Activated T-helper 1 cell treated with anti-CD3 and anti-CD28 coated beads, Interleukin-12 subunit alpha, Interleukin-12 subunit beta, Interleukin-2, Interleukin-4 antibody, amounts not matched to agents 30 ng/mL and 10 ng/mL and 1 ng/mL, durations not matched to agents 14 hours and 24 hours and 36 hours (primary cell): Measurements from ENCODE around the gene FAM200B. TPM values are rescaled to one million over a fixed set of nuclear protein-coding genes. Genes with fewer than 3 reads are reported as not detected.

Source experiments
- DNase-seq: peaks from one replicate; pipeline ENCODE4 v3.0.0; 2021; ENCODE audit warnings: low spot score
- H3K27ac Mint-ChIP-seq: one replicate; pipeline ENCODE4 v1.8.0; 2021; ENCODE audit warnings: mild to moderate bottlenecking, mixed read lengths
- H3K27me3 Mint-ChIP-seq: one replicate; pipeline ENCODE4 v1.8.0; 2022; ENCODE audit warnings: mild to moderate bottlenecking, moderate library complexity, mixed read lengths; ENCODE audit not compliant: insufficient read depth
- H3K36me3 Mint-ChIP-seq: one replicate; pipeline ENCODE4 v1.8.0; 2021; ENCODE audit warnings: low read depth, mixed read lengths
- H3K4me1 Mint-ChIP-seq: one replicate; pipeline ENCODE4 v1.8.0; 2021; ENCODE audit warnings: low read depth, mixed read lengths
- H3K4me3 Mint-ChIP-seq: one replicate; pipeline ENCODE4 v1.8.0; 2021; ENCODE audit warnings: mild to moderate bottlenecking, moderate library complexity, mixed read lengths
- H3K9me3 Mint-ChIP-seq: one replicate; pipeline ENCODE4 v1.8.0; 2021; ENCODE audit warnings: mixed read lengths
- intact Hi-C: fragments of 100-400 bp; cut with micrococcal nuclease; formaldehyde crosslinking; loops from one replicate; pipeline ENCODE4 v1.15.1; 2024
- total RNA-seq: library from RNA; stranded (reverse); gene quantifications from 2 replicates; pipeline ENCODE4 v1.2.3, GENCODE V29; 2022

Gene FAM200B
- total RNA-seq, 1 donor from 2014 or later: 6.6 TPM

- Mint-ChIP-seq H3K27me3 (peaks cover 1% of the 10 kb centered on the region), H3K36me3 (peaks cover 13% of the 10 kb centered on the region), H3K4me1 (no peaks in the 10 kb centered on the region), H3K27ac (no peak overlapping the region), H3K9me3 (no peaks in the 10 kb centered on the region), H3K4me3 (no peak overlapping the region)
- DNase-seq: no peak
- intact Hi-C loops: no loop called here
These were observed 8.6 kb downstream of the FAM200B start for GRCh38 chr4:15690020-15690809.

- Mint-ChIP-seq H3K4me1 (no peaks in the 10 kb centered on the region), H3K27me3 (peaks cover 1% of the 10 kb centered on the region), H3K36me3 (peaks cover 8% of the 10 kb centered on the region), H3K27ac (no peak overlapping the region), H3K9me3 (no peaks in the 10 kb centered on the region), H3K4me3 (no peak overlapping the region)
- no peak for DNase-seq
- intact Hi-C loops: no loop called here
These were observed 9.9 kb downstream of the FAM200B start for GRCh38 chr4:15691346-15692135.

- Mint-ChIP-seq H3K4me3 (no peak overlapping the region), H3K9me3 (no peaks in the 10 kb centered on the region), H3K27ac (no peak overlapping the region), H3K27me3 (peaks cover 1% of the 10 kb centered on the region), H3K36me3 (peaks cover 4% of the 10 kb centered on the region), H3K4me1 (peaks cover 6% of the 10 kb centered on the region)
- DNase-seq: no peak
- intact Hi-C loops: no loop called here
These were observed 11.0 kb downstream of the FAM200B start for GRCh38 chr4:15692602-15693001.

- H3K4me3 Mint-ChIP-seq: no peak overlapping the region
- no peak overlapping the region for H3K27ac Mint-ChIP-seq
- peaks cover 11% of the 10 kb centered on the region for H3K27me3 Mint-ChIP-seq
- no peaks in the 10 kb centered on the region for H3K36me3 Mint-ChIP-seq
- H3K4me1 Mint-ChIP-seq: peaks cover 6% of the 10 kb centered on the region
- no peak for DNase-seq
- no peaks in the 10 kb centered on the region for H3K9me3 Mint-ChIP-seq
- intact Hi-C loops: no loop called here
These were observed 12.8 kb downstream of the FAM200B start for GRCh38 chr4:15694431-15694830.

GRCh38 chr4:15695240-15695699, 13.6 kb downstream of the FAM200B start:
- no peak overlapping the region for H3K27ac Mint-ChIP-seq
- no peak overlapping the region for H3K4me3 Mint-ChIP-seq
- DNase-seq: no peak
- H3K36me3 Mint-ChIP-seq: no peaks in the 10 kb centered on the region
- intact Hi-C loops: no loop called here
- H3K9me3 Mint-ChIP-seq: no peaks in the 10 kb centered on the region
- peaks cover 17% of the 10 kb centered on the region for H3K27me3 Mint-ChIP-seq
- H3K4me1 Mint-ChIP-seq: peaks cover 6% of the 10 kb centered on the region

- intact Hi-C loops: no loop called here
- peaks cover 6% of the 10 kb centered on the region for H3K4me1 Mint-ChIP-seq
- H3K27ac Mint-ChIP-seq: no peak overlapping the region
- H3K9me3 Mint-ChIP-seq: no peaks in the 10 kb centered on the region
- no peak overlapping the region for H3K4me3 Mint-ChIP-seq
- H3K27me3 Mint-ChIP-seq: peaks cover 17% of the 10 kb centered on the region
- DNase-seq: no peak
- no peaks in the 10 kb centered on the region for H3K36me3 Mint-ChIP-seq
These were observed 14.1 kb downstream of the FAM200B start for GRCh38 chr4:15695729-15696128.

- no peak overlapping the region for H3K4me3 Mint-ChIP-seq
- H3K36me3 Mint-ChIP-seq: no peaks in the 10 kb centered on the region
- H3K27me3 Mint-ChIP-seq: peaks cover 17% of the 10 kb centered on the region
- no peaks in the 10 kb centered on the region for H3K9me3 Mint-ChIP-seq
- DNase-seq: no peak
- H3K27ac Mint-ChIP-seq: no peak overlapping the region
- intact Hi-C loops: no loop called here
- peaks cover 6% of the 10 kb centered on the region for H3K4me1 Mint-ChIP-seq
These were observed 15.2 kb downstream of the FAM200B start for GRCh38 chr4:15696866-15697265.

GRCh38 chr4:15702941-15703403, 21.3 kb downstream of the FAM200B start, which contains the start of gene BST1:
Gene BST1 (plus strand): TSS chr4:15703065. CDS start chr4:15703145, 80 bp downstream.
- Mint-ChIP-seq H3K4me1 (no peaks in the 10 kb centered on the region), H3K27ac (no peak within 1 kb of the TSS), H3K36me3 (no peaks in the 10 kb centered on the region), H3K27me3 (peaks cover 25% of the 10 kb centered on the region), H3K9me3 (no peaks in the 10 kb centered on the region), H3K4me3 (peak within 1 kb of the TSS; percentile 87)
- intact Hi-C loops: loop anchor here (1.0 to 2.0 kb wide), 2 partner anchors 22 to 76 kb away; partner anchors contain the start of genes CD38 and FAM200B
- DNase-seq: peak; percentile 41

GRCh38 chr4:15703439-15703838, 21.8 kb downstream of the FAM200B start:
- no peak for DNase-seq
- no peaks in the 10 kb centered on the region for H3K36me3 Mint-ChIP-seq
- H3K27ac Mint-ChIP-seq: no peak overlapping the region
- no peaks in the 10 kb centered on the region for H3K9me3 Mint-ChIP-seq
- peak overlapping the region; percentile 78 for H3K4me3 Mint-ChIP-seq
- intact Hi-C loops: loop anchor here (1.0 to 2.0 kb wide), 2 partner anchors 22 to 75 kb away; partner anchors contain the start of genes CD38 and FAM200B
- H3K4me1 Mint-ChIP-seq: no peaks in the 10 kb centered on the region
- H3K27me3 Mint-ChIP-seq: peaks cover 22% of the 10 kb centered on the region

GRCh38 chr4:15704129-15704528, 22.5 kb downstream of the FAM200B start:
- Mint-ChIP-seq H3K27me3 (peaks cover 18% of the 10 kb centered on the region), H3K4me1 (no peaks in the 10 kb centered on the region), H3K4me3 (peak overlapping the region; percentile 78), H3K36me3 (no peaks in the 10 kb centered on the region), H3K9me3 (no peaks in the 10 kb centered on the region), H3K27ac (no peak overlapping the region)
- intact Hi-C loops: no loop called here
- DNase-seq: no peak

- no peaks in the 10 kb centered on the region for H3K9me3 Mint-ChIP-seq
- H3K27ac Mint-ChIP-seq: no peak overlapping the region
- peaks cover 9% of the 10 kb centered on the region for H3K27me3 Mint-ChIP-seq
- H3K4me3 Mint-ChIP-seq: no peak overlapping the region
- H3K4me1 Mint-ChIP-seq: no peaks in the 10 kb centered on the region
- DNase-seq: no peak
- intact Hi-C loops: no loop called here
- H3K36me3 Mint-ChIP-seq: no peaks in the 10 kb centered on the region
These were observed 25.2 kb downstream of the FAM200B start for GRCh38 chr4:15706646-15707362.

GRCh38 chr4:15707363-15707715, 25.7 kb downstream of the FAM200B start:
- H3K36me3 Mint-ChIP-seq: no peaks in the 10 kb centered on the region
- H3K4me3 Mint-ChIP-seq: no peak overlapping the region
- no peaks in the 10 kb centered on the region for H3K4me1 Mint-ChIP-seq
- no peaks in the 10 kb centered on the region for H3K9me3 Mint-ChIP-seq
- no peak for DNase-seq
- H3K27ac Mint-ChIP-seq: no peak overlapping the region
- intact Hi-C loops: no loop called here
- H3K27me3 Mint-ChIP-seq: peaks cover 9% of the 10 kb centered on the region
